Stimulated activated naive CD4-positive, alpha-beta T cell (primary cell): ENCODE measurements around the gene DESI2.

ENCODE experiments used
- DNase-seq, 6 experiments: peaks; one replicate each; lab custom pipeline; 2025; lab: John Stamatoyannopoulos, UW

DESI2 gene

GRCh38 chr1:244755673-244756072 is 102.7 kb downstream of the DESI2 start:
- DNase-seq: no peak

GRCh38 chr1:244757091-244757939 is 104.4 kb downstream of the DESI2 start:
- DNase-seq: no peak
